Endothelial cell of umbilical vein (primary cell): ENCODE measurements around the gene CCL4. TPM values are rescaled to one million over a fixed set of nuclear protein-coding genes. Genes with fewer than 3 reads are reported as not detected.

Source experiments
- BruUV-seq: library from RNA; stranded (reverse); fragments of 400-500 nt; replicated peaks from 2 replicates; lab custom pipeline; 2021; lab: Mats Ljungman, UMichigan
- CTCF ChIA-PET: fragments of 300-600, 350-600 bp; sonication (Branson Sonifier 250); formaldehyde crosslinking; loops from one replicate; lab custom pipeline; 2021; ENCODE audit warnings: antibody characterized with exemption, inconsistent platforms; lab: Charles Lee
- POLR2A ChIA-PET: fragments of 300-600, 350-600 bp; sonication (Branson Sonifier 250); formaldehyde crosslinking; loops from one replicate; lab custom pipeline; 2021; ENCODE audit warnings: antibody characterized with exemption, inconsistent platforms; lab: Charles Lee
- DNase-seq: peaks from one replicate; pipeline ENCODE4 v3.0.0-alpha.2; 2011; ENCODE audit warnings: low read depth, low spot score
- FAIRE-seq: peaks from 2 replicates; lab custom pipeline; 2011; peaks lifted over from hg19 to GRCh38; lab: Jason Lieb, UNC
- H2AFZ ChIP-seq: 2 replicates; pipeline ENCODE4 v1.6.0; 2012; ENCODE audit warnings: low read depth, low read length, control low read depth, inconsistent platforms
- H3K27ac ChIP-seq: 2 replicates; pipeline ENCODE4 v1.5.1; 2011; ENCODE audit warnings: low read depth, mild to moderate bottlenecking, control low read depth, low read length, moderate library complexity; ENCODE audit not compliant: insufficient read depth
- H3K27me3 ChIP-seq, 2 experiments: 2 replicates each; pipeline versions ENCODE4 v1.6.0 to v1.6.1; 2011; ENCODE audit warnings: low read length in 2 of 2, mixed read lengths in 1 of 2; ENCODE audit not compliant: control insufficient read depth in 2 of 2, insufficient read depth in 2 of 2
- H3K36me3 ChIP-seq, 2 experiments: 2 replicates in 1 of 2; 3 replicates in 1 of 2; pipeline ENCODE4 v1.5.1; 2011; ENCODE audit warnings: low read length in 2 of 2, mild to moderate bottlenecking in 1 of 2, moderate library complexity in 1 of 2; ENCODE audit not compliant: control insufficient read depth in 2 of 2, insufficient read depth in 2 of 2; ENCODE audit errors: extremely low read depth in 1 of 2
- H3K4me1 ChIP-seq: 3 replicates; pipeline ENCODE4 v1.5.1; 2011; ENCODE audit warnings: mild to moderate bottlenecking, low read length; ENCODE audit not compliant: control insufficient read depth, insufficient read depth; ENCODE audit errors: extremely low read depth
- H3K4me2 ChIP-seq: 2 replicates; pipeline ENCODE4 v1.6.1; 2011; ENCODE audit warnings: low read length, control low read depth, mixed read lengths; ENCODE audit not compliant: insufficient read depth
- H3K4me3 ChIP-seq, 3 experiments: fragments of 200-600 bp in 1 of 3; sonication (generic), shearing (Covaris generic) in 1 of 3; replicated peaks in 1 of 3; 2 replicates each; pipeline ENCODE4 v1.5.1; 2011 to 2016; ENCODE audit warnings: control low read depth in 3 of 3, low read length in 3 of 3, mild to moderate bottlenecking in 2 of 3, inconsistent platforms in 1 of 3, low read depth in 1 of 3, moderate library complexity in 1 of 3; ENCODE audit not compliant: insufficient read depth in 1 of 3
- H3K79me2 ChIP-seq: 2 replicates; pipeline ENCODE4 v1.6.0; 2012; ENCODE audit warnings: low read length, inconsistent platforms; ENCODE audit not compliant: control insufficient read depth, insufficient read depth
- H3K9ac ChIP-seq: replicated peaks from 2 replicates; pipeline ENCODE3; 2011; ENCODE audit warnings: low read length, control low read depth; ENCODE audit not compliant: insufficient read depth; ENCODE audit errors: extremely low read depth
- H3K9me1 ChIP-seq: replicated peaks from 3 replicates; pipeline ENCODE4 v1.6.0; 2011; ENCODE audit warnings: mild to moderate bottlenecking, low read length; ENCODE audit not compliant: control insufficient read depth, insufficient read depth; ENCODE audit errors: extremely low read depth
- H3K9me3 ChIP-seq: replicated peaks from 2 replicates; pipeline ENCODE4 v1.5.1; 2012; ENCODE audit warnings: low read length, inconsistent platforms; ENCODE audit not compliant: control insufficient read depth, insufficient read depth
- H4K20me1 ChIP-seq: replicated peaks from 2 replicates; pipeline ENCODE3; 2011; ENCODE audit warnings: mild to moderate bottlenecking, low read length; ENCODE audit not compliant: control insufficient read depth, insufficient read depth; ENCODE audit errors: extremely low read depth
- EZH2 ChIP-seq: IDR thresholded peaks from 2 replicates; pipeline ENCODE4 v1.6.1; 2012; ENCODE audit warnings: borderline replicate concordance, low read depth, mild to moderate bottlenecking, moderate library complexity, low read length, inconsistent platforms; ENCODE audit not compliant: severe bottlenecking
- FOS ChIP-seq: IDR thresholded peaks from 2 replicates; pipeline ENCODE4 v1.6.1; 2011; ENCODE audit warnings: mild to moderate bottlenecking, low read length, moderate library complexity, borderline replicate concordance; ENCODE audit not compliant: insufficient read depth
- GATA2 ChIP-seq: IDR thresholded peaks from 2 replicates; pipeline ENCODE4 v1.7.0; 2011; ENCODE audit warnings: low read depth, mild to moderate bottlenecking, moderate library complexity, mixed read lengths, low read length; ENCODE audit not compliant: insufficient read length, insufficient read depth
- JUN ChIP-seq: IDR thresholded peaks from 2 replicates; pipeline ENCODE4 v1.6.1; 2011; ENCODE audit warnings: borderline replicate concordance, low read depth; ENCODE audit not compliant: insufficient read length, insufficient read depth
- MYC ChIP-seq: IDR thresholded peaks from one replicate; pipeline ENCODE4 v1.6.1; 2011; ENCODE audit warnings: mild to moderate bottlenecking, low read depth, low read length
- POLR2A ChIP-seq: IDR thresholded peaks from 2 replicates; pipeline ENCODE4 v1.6.1; 2012; ENCODE audit warnings: low read depth, mild to moderate bottlenecking, control low read depth, low read length
- POLR2AphosphoS5 ChIP-seq: IDR thresholded peaks from 2 replicates; pipeline ENCODE4 v1.6.1; 2012; ENCODE audit warnings: low read depth, mild to moderate bottlenecking, control low read depth, low read length, moderate library complexity; ENCODE audit not compliant: insufficient read depth
- dilution Hi-C: fragments of 300-500 bp; cut with MboI; formaldehyde crosslinking; loops from one replicate; pipeline ENCODE4 v1.15.0; 2019; ENCODE audit warnings: low sequenced_read_pairs; ENCODE audit not compliant: extremely low pct_ligation_motif_present
- intact Hi-C: fragments of 100-400 bp; cut with micrococcal nuclease; formaldehyde crosslinking; loops from one replicate; pipeline ENCODE4 v1.10.0; 2022
- polyA plus RNA-seq, 4 experiments: library from polyadenylated mRNA; depleted of rRNA in 3 of 4; stranded (reverse) in 3 of 4; unstranded in 1 of 4; fragments of >200 nt; gene quantifications; 2 replicates each; pipeline versions ENCODE4 v1.2.1 to v1.2.3, GENCODE V29; 2011 to 2012; ENCODE audit warnings: missing spikeins in 1 of 4
- total RNA-seq: library from RNA; stranded (reverse); gene quantifications from 2 replicates; pipeline ENCODE4 v1.2.3, GENCODE V29; 2021
- TF ChIP-seq, protein P1 (sequence below), 2 donors: IDR thresholded peaks; 1 replicate in 1 of 2; 2 replicates in 1 of 2; pipeline ENCODE4 v1.5.1; 2011; ENCODE audit warnings: low read length in 2 of 2, mild to moderate bottlenecking in 2 of 2, moderate library complexity in 2 of 2, control low read depth in 1 of 2, inconsistent platforms in 1 of 2, low read depth in 1 of 2; ENCODE audit not compliant: insufficient read depth in 1 of 2; ENCODE audit errors: extremely low read depth in 1 of 2
- TF ChIP-seq, protein P2 (sequence below): IDR thresholded peaks from 2 replicates; pipeline ENCODE4 v1.6.1; 2011; ENCODE audit not compliant: insufficient read depth, insufficient read length

CCL4 gene
- total and polyA plus RNA-seq, 2 donors (not counting 3 experiments of a cell fraction or from before 2014, with no cell fraction given): not detected

DNA sequence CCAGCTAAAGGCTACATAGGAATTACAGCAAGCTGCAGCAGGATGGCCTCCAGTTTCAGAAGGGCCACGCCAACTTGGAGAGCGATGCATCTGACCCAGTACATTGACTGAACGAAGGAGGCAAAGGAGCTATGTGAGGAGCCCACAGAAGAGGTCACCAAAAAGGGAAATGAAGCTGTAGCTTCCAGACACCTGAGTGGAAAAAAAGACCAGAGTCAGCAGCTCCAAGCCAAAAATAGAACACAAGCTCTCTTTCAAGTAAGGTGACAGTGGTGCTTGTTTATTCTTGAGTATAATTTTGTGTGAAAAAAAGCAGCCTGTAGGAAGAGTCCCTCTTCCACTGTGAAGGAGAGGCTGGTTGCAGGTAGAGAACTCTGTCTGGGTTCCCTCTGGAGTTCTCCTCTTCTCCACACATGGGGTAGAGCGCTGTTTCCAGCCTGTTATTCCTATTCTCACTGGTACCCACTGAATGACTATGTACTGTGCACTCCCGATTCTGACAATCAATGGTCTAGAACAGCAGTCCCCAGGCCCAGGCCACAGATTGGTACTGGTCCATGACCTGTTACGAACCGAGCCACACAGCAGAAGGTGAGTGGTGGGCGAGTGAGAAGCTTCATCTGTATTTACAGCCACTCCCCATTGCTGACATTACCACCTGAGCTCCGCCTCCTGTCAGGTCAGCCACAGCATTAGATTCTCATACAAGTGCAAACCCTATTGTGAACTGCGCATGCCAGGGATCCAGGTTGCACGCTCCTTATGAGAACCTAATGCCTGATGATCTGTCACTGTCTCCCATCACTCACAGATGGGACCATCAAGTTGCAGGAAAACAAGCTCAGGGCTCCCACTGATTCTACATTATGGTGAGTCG is 15.1 kb downstream of the CCL4 start:
- no peaks in the 10 kb centered on the region for H3K9me3 ChIP-seq
- H2AFZ ChIP-seq: no peak overlapping the region
- no peaks in the 10 kb centered on the region for H3K4me1 ChIP-seq
- BruUV-seq: no TSS peak
- no peaks in the 10 kb centered on the region for H3K27me3 ChIP-seq
- no peaks in the 10 kb centered on the region for H3K36me3 ChIP-seq
- TF ChIP-seq, protein P1, sequence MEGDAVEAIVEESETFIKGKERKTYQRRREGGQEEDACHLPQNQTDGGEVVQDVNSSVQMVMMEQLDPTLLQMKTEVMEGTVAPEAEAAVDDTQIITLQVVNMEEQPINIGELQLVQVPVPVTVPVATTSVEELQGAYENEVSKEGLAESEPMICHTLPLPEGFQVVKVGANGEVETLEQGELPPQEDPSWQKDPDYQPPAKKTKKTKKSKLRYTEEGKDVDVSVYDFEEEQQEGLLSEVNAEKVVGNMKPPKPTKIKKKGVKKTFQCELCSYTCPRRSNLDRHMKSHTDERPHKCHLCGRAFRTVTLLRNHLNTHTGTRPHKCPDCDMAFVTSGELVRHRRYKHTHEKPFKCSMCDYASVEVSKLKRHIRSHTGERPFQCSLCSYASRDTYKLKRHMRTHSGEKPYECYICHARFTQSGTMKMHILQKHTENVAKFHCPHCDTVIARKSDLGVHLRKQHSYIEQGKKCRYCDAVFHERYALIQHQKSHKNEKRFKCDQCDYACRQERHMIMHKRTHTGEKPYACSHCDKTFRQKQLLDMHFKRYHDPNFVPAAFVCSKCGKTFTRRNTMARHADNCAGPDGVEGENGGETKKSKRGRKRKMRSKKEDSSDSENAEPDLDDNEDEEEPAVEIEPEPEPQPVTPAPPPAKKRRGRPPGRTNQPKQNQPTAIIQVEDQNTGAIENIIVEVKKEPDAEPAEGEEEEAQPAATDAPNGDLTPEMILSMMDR (IDR thresholded peaks at IDR 0.05; ENCODE audit: extremely low read depth in 1 of 2, insufficient read depth in 1 of 2, low read depth in 1 of 2, low read length in 2 of 2): no peak
- TF ChIP-seq FOS: no peak
- TF ChIP-seq POLR2AphosphoS5: no peak
- no peak for TF ChIP-seq JUN
- TF ChIP-seq MYC: no peak
- no peak for TF ChIP-seq POLR2A
- TF ChIP-seq EZH2: no peak
- no peak for TF ChIP-seq GATA2
- TF ChIP-seq, protein P2, sequence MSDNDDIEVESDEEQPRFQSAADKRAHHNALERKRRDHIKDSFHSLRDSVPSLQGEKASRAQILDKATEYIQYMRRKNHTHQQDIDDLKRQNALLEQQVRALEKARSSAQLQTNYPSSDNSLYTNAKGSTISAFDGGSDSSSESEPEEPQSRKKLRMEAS: no peak
- dilution Hi-C loops (no loop called here), intact Hi-C loops (no loop called here)
- no peaks in the 10 kb centered on the region for H3K9me1 ChIP-seq
- no peak overlapping the region for H3K4me2 ChIP-seq
- no peak overlapping the region for H3K9ac ChIP-seq
- H3K79me2 ChIP-seq: no peaks in the 10 kb centered on the region
- CTCF ChIA-PET: interaction anchor here (0.8 to 1.6 kb wide), 3 partner anchors 31 to 150 kb away, joined by 3 read pairs; no protein-coding TSS in a partner anchor
- H4K20me1 ChIP-seq: no peaks in the 10 kb centered on the region
- no peak overlapping the region for H3K27ac ChIP-seq
- FAIRE-seq: no peak
- DNase-seq: no peak
- no peak overlapping the region for H3K4me3 ChIP-seq
- POLR2A ChIA-PET: no interaction called here
